Stimulated activated memory B cell treated with anti-CD40 and anti-IgM and Interleukin-4, amounts not matched to agents 10 μg/mL and 1 μg/mL and 100 μg/mL, for 72 hours (primary cell): ENCODE measurements around the gene ECI1.

Experiments
- ATAC-seq: fragments of 150-1000 bp; cut with Tn5 transposase; 2 replicates; pipeline ENCODE4 v1.10.0; 2021
- H3K27ac Mint-ChIP-seq: one replicate; pipeline ENCODE4 v1.8.0; 2022; ENCODE audit warnings: mild to moderate bottlenecking, mixed read lengths
- H3K27me3 Mint-ChIP-seq: one replicate; pipeline ENCODE4 v1.8.0; 2022; ENCODE audit warnings: mixed read lengths
- H3K36me3 Mint-ChIP-seq: one replicate; pipeline ENCODE4 v1.8.0; 2022; ENCODE audit warnings: mixed read lengths
- H3K4me1 Mint-ChIP-seq: one replicate; pipeline ENCODE4 v1.8.0; 2022; ENCODE audit warnings: mixed read lengths
- H3K4me3 Mint-ChIP-seq: one replicate; pipeline ENCODE4 v1.8.0; 2022; ENCODE audit warnings: mild to moderate bottlenecking, moderate library complexity, mixed read lengths
- H3K9me3 Mint-ChIP-seq: one replicate; pipeline ENCODE4 v1.8.0; 2022; ENCODE audit warnings: mixed read lengths

Gene ECI1

GRCh38 chr16:2191446-2191706 is 60.0 kb downstream of the ECI1 start:
- H3K4me3 Mint-ChIP-seq, result no peak overlapping the region
- no peaks in the 10 kb centered on the region for H3K9me3 Mint-ChIP-seq
- H3K4me1 Mint-ChIP-seq, result peaks cover 11% of the 10 kb centered on the region
- H3K27me3 Mint-ChIP-seq, result peaks cover 40% of the 10 kb centered on the region
- no peaks in the 10 kb centered on the region for H3K36me3 Mint-ChIP-seq
- ATAC-seq, result no peak
- no peak overlapping the region for H3K27ac Mint-ChIP-seq

- Mint-ChIP-seq H3K27me3 (peaks cover 40% of the 10 kb centered on the region), H3K9me3 (no peaks in the 10 kb centered on the region), H3K4me3 (no peak overlapping the region), H3K36me3 (no peaks in the 10 kb centered on the region), H3K27ac (peak overlapping the region; percentile 46), H3K4me1 (peaks cover 11% of the 10 kb centered on the region)
- ATAC-seq, result no peak
Observed at GRCh38 chr16:2190659-2191445, 60.5 kb downstream of the ECI1 start.

- no peak for ATAC-seq
- Mint-ChIP-seq H3K4me3 (no peak overlapping the region), H3K4me1 (peaks cover 5% of the 10 kb centered on the region), H3K36me3 (no peaks in the 10 kb centered on the region), H3K27ac (peak overlapping the region; percentile 46), H3K27me3 (peaks cover 34% of the 10 kb centered on the region), H3K9me3 (no peaks in the 10 kb centered on the region)
Observed at GRCh38 chr16:2190002-2190658, 61.3 kb downstream of the ECI1 start.
